HG03095 (cell line): ENCODE data around the gene CPN2.

ENCODE experiments used
- ATAC-seq: cut with Tn5 transposase; IDR thresholded peaks from one replicate; pipeline ENCODE4 v1.9.1; 2021; ENCODE audit warnings: moderate library complexity; ENCODE audit not compliant: unreplicated experiment

Gene CPN2, protein sequence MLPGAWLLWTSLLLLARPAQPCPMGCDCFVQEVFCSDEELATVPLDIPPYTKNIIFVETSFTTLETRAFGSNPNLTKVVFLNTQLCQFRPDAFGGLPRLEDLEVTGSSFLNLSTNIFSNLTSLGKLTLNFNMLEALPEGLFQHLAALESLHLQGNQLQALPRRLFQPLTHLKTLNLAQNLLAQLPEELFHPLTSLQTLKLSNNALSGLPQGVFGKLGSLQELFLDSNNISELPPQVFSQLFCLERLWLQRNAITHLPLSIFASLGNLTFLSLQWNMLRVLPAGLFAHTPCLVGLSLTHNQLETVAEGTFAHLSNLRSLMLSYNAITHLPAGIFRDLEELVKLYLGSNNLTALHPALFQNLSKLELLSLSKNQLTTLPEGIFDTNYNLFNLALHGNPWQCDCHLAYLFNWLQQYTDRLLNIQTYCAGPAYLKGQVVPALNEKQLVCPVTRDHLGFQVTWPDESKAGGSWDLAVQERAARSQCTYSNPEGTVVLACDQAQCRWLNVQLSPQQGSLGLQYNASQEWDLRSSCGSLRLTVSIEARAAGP

DNA sequence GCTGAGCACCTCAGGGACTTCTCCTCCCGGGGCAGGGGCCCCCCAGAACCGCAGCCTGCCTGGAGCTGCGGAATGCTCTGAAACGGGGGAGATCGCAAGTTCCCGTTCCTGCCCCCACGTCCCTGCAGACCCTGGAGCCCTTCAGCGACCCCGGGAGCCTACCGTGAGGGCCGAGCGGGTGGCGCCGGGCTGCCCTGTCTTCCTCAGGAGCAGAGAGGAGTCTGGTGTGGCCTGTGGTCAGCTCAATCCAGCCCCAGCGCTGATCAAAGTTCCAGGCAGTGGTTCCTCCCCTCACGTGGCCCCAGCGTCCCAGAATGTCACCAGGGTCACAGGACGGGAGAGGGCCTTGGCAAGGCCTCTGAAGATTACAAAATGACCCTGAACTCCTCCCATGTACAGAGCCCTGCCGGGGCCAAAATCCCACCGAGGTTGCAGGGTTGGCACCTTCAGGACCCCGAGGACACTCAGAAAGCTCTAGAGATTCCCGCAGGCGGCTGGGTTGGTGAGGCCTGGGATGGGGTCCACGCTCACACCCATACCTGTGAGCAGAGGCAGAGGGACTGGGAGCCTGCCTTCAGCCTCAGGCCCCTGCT, at the start of gene CPN2:
Gene CPN2, minus strand, starts transcription at position 249 of the 593 bp plus-strand sequence. CDS start 8,626 bp downstream, outside the sequence.
- no peak for ATAC-seq

DNA sequence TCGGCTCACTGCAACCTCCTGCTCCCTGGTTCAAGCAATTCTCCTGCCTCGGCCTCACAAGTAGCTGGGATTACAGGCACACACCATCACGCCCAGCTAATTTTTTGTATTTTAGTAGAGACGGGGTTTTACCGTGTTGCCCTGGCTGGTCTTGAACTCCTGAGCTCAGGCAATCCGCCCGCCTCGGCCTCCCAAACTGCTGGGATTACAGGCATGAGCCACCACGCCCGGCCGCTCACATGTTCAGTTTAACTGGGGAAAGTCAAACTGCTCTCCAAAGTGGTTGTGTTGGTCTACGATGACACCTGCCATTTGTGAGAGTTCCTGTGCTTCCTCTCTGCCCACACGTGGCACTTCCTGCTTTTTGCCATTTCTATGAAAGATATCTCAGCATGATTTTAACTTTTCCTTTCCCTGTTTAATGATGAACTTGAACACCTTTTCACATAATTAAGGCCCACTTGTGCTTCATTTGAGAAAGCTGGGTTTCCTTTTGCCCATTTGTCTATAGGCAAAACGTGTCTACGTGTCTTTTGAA, 48.8 kb upstream of the CPN2 start:
- no peak for ATAC-seq

DNA sequence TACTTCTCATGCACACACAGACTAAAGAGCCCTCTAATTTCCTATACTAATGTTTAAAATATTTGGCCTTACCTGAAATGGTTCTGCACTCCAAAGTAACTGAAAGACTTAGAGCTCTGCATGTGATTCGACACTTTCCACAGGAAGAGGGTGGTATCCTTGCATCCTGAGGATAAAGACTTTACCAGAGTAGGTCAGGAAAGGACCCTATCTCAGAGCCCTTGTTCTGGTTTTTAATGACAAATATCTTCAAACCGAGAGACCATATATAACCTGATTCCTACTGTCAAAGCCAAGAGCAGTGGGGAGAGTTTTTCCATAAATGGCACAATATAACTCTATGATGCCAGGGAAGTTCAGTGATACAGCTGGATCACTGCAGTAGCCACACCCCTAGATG, 48.0 kb upstream of the CPN2 start, which contains the start of gene GP5:
Gene GP5, minus strand, starts transcription at position 101 of the 400 bp plus-strand sequence. CDS start 984 bp downstream, outside the sequence.
- no peak for ATAC-seq

DNA sequence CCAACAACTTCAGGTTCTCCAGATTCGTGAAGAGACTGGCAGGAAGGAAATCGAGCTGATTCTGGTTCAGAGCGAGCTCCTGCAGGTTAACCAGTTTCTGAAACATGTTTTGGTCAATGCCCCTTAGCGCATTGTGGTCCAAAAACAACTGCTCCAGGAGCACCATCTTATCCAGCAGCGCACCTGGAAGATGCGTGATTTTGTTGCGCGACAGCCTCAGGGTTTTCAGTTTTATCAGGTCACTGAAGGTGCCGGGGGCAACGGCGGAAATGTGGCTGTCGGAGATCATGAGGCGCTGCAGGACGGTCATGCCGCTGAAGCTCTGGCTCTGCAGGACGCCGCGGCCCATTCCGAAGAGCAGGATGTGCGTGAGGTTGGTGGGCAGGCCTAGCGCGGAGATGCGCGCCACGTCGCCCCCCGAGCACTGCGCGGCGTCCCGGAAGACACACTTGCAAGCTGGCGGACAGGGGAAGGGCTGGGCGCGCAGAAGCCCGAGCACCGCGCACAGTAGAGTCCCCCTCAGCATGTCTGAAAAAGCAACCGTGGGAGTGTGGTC, 46.7 kb upstream of the CPN2 start:
- no peak for ATAC-seq

DNA sequence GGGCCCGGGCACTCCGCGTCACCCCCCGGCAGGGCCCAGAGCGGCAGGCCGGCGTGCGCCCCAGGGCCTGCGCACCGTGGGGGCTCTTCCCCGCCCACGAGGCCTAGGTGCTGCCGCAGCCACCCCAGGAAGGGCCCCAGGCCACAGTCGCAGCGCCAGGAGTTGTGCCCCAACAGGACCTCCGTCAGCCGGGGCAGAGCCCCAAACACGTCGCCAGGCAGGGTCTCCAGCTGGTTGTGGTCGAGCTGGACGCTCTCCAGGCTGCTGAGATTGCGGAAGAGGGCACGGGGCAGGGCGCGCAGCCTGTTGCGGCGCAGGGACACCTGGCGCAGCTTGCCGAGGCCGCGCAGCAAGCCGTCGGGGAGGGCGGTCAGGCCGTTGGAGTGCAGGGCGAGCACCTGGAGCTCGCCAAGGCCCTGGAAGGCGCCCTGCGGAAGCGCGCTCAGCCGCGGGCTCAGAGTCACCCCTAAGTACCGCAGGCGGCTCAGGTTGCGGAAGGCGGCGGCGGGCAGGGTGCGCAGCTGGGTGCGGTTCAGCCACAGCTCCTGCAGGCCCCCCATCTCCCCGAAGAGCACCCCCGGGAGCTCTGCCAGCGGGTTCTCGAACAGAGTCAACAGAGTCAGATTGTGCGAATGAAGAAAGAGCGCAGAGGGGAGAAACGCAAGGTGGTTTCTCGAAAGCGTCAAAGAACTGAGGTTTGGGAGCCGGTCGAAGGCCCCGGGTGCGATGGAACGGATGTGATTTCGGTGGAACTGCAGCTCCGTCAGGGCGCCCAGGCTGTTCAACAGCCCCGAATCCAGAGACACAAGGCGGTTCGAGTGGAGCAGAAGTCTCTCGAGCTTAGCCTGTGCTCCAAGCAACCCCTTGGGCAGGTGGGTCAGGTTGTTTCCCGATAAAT, 46.0 kb upstream of the CPN2 start:
- ATAC-seq, result no peak

DNA sequence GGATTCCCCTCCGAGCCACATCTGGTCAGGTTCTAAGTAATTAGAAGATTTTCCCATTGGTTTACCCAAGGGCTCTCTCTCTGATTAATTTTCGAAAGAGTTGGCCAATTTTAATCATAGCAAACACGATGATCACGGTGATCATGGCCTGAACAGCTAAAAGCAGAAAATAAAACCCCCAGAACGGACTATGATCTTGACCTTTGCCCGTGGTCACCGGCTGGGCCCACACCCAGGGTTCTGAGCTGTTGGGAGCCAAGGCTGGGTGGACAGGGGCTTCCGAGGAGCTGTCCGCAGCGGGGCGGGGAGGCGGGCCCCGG, 45.4 kb upstream of the CPN2 start:
- ATAC-seq, result no peak

DNA sequence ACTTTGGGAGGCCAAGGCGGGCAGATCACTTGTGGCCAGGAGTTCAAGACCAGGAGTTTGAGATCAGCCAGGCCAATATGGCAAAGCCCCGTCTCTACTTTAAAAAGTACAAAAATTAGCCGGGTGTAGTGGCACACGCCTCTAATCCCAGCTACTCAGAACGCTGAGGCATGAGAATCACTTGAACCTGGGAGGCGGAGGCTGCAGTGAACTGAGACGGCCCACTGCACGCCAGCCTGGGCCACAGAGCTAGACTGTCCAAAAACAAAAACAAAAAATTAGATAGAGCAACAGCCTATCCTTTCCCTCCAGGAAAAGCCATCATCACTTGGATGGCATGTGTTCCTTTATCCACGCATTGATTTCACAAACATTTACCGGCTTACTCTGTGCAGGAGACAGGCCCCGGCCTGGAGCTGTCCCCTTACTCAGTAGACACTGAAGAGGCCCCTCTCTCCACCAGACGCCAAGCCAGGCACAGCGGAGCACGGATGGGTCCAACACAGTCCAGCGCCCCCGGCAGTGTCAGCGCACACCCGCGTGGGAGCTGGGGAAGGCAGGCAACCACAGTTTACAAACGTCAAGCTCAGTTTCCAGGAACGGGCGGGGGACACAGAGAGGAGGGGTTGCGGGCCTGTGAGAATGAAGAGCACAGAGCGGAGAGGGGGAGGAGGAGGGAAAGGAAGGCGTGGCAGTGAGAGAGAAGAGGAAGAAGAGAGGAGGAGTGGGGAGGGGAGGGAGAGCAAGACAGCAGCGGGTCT, 44.8 kb upstream of the CPN2 start:
- no peak for ATAC-seq

DNA sequence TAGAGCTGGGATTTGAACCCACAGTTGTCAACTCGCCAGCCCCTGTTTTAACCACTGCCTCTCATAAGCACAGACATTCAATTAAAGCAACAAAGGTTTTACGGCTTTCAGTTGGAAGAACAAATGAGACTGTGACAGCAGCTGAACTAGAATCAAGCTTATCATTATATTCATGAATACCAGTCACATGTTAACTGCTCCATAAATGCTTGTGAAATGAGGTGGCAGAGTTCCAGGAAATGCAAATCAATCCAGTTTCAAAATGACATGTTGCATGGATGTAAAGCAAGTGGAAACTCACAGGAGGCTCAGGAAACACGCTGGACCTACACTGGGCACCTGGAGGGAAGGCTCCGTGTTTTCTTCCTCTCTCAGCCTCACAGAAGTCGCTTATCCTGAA, 44.1 kb upstream of the CPN2 start:
- ATAC-seq, result no peak

DNA sequence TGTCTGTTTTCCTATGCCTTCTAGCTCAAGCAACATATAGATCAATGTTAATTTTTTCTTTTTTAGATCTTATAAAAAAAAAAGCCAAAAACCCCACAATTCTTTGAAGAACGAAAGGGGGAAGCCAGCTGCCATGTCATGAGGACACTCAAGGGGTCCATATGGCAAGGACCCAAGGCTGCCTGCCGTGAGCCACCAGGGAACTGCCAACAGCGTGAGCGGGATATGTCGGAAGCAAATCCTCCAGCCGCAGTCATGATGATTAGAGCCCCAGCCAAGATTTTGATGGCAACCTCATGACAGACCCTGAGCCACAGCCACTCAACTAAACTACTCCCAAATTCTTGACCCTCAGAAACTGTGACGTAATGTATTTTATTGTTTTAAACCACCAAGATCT, 41.4 kb upstream of the CPN2 start:
- no peak for ATAC-seq

DNA sequence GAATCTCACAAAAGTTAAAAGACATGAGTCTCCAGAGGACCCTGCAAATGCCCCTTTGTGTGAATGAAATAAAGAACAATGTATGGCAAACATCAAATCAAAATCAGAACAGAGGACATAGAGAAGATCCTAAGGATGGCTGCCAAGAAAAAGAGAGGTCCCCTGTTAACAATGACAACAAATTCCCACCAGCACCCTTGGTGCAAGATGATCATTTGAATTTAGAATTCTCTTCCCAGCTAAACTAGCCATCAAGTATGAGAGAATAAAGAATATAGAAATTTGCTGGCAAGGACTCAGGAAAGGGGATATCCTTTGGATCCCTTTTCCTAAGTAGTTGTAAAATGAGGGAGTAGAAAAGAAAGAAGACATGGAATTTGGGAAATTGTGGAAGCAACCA, 39.7 kb upstream of the CPN2 start:
- no peak for ATAC-seq

DNA sequence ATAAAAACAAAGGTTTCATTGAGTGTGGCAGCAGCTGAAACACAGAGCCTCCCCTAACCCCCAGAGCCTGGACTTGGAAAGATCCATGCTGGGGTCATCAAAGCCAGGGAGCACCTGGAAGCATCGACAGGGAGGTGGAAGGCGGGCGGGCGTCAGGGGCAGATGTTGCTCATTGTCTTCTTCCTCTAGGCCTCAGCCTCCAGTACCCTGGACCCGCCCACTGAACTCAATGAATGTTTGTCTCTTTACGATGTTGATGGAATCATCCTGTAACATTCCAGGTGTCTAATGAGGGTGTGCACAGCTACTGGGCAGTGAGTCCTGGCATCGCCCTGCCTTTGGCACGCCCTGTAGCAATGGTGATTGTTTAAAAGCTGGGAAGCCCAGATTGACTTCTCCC, 38.1 kb upstream of the CPN2 start:
- no peak for ATAC-seq

DNA sequence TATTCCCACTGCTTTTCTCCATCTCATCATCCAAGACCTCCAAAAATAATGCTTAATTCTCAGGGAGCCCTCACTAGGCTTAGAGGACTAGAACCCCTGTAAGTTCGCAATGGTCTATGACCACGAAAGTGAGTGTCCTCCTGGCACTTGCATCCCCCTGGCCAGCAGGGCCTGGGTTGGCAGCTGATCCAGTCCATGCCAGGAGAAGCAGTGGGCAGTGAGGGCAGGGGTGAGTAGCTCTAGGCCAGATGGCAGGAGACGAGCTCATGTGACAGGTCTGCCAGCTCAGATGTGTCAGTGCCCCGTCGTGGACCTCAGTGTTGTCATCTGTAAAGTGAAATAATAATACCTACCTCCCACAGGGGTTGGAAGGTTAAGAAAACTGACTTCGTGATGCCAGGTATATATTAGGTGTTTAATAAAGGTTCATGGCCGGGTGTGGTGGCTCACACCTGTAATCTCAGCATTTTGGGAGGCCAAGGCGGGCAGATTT, 36.8 kb upstream of the CPN2 start:
- ATAC-seq, result no peak

DNA sequence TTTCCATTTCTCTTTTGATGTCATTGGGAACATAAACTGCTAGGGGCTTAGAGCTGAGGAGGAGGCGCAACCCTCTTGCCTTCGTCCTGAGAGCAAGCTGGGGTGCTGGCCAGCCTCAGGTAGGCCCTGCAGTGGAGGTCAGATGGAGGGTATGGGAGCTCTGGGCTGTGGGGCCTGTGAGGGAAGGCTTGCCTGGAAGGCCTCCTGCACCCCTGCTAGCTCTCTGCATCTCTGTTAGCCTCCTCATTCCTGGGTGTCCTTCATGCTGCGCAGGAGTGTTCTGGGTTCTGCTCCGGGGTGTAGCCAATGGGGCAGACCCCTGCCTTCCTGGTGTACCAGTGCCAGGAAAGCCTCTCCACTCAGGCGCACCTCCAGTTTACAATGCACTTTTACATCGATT, 36.1 kb upstream of the CPN2 start:
- ATAC-seq, result no peak

DNA sequence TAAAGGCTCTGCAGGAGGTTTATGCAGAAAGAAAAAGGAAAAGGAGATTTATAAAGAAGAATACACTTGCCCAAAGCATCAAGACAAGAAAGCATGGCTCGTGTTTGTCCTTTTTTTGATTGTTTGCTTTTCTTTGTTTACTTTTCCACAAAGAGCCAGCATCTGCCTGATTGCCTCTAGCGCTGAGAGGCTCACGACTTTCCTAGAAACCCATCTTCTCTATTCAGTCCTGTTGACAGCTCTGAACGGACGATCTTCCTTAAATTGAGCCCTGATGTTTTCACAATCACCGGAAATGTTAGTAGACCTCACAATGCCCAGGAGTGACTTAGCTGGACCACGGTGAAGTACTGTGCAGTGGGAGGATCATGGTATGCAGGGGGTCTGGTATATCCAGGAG, 35.5 kb upstream of the CPN2 start:
- ATAC-seq, result no peak

DNA sequence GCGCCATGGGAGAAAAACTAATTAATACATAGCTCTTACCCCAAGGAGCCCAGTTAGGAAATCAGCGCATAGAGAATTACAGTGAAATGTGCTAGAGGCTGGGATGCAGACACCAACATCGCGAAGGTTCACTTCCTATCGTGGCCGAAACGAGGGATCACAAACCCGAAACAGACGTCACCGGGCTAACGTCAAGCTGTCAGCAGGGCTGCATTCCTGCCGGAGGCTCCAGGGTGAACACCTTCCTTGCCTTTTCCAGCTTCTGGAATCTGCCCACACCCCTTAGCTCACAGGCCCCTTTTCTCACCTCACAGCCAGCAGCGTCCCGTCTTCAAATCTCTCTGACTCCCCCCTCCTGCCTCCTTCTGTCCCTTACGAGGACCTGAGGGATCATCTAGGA, 34.9 kb upstream of the CPN2 start:
- no peak for ATAC-seq

DNA sequence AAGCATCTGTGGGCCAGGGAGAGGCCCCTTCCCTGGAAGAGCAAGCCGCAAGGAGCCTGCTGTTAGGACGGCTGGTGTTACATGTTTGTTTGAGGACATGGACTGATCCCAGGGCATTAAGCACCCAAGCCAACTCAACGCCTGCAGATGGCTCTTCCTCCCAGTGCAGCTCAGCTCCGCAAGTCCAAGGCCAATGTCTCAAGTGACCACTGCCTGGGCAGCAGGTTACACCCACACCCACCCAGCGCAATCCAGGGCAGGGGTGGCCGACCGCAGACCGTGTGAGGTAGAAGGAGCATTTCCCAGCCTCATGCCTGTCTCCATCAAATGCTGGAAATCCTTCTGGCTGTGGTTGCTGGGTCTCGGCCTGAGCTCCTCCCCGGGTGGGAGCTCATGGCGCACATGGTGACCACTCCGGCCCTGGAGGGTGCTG, 33.5 kb upstream of the CPN2 start:
- ATAC-seq, result no peak

DNA sequence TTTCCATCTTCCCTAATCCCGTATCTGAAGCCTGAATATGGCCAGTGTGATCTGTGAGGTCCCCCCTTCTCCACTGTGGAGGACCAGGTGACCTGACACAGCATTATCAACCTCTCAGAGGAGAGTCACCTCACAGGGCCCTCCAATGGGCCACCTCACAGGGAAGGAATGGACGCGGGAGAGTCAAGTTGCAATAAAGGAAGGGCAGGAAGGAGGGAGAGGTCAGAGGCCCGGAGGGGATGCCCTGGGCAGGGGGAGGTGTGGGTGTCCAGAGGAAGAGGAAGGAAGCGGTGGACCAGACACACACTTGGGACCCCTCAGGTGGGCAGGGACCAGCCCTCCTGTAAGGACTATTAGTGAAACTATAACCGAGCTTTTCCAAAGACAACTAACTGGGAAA, 33.0 kb upstream of the CPN2 start:
- no peak for ATAC-seq

DNA sequence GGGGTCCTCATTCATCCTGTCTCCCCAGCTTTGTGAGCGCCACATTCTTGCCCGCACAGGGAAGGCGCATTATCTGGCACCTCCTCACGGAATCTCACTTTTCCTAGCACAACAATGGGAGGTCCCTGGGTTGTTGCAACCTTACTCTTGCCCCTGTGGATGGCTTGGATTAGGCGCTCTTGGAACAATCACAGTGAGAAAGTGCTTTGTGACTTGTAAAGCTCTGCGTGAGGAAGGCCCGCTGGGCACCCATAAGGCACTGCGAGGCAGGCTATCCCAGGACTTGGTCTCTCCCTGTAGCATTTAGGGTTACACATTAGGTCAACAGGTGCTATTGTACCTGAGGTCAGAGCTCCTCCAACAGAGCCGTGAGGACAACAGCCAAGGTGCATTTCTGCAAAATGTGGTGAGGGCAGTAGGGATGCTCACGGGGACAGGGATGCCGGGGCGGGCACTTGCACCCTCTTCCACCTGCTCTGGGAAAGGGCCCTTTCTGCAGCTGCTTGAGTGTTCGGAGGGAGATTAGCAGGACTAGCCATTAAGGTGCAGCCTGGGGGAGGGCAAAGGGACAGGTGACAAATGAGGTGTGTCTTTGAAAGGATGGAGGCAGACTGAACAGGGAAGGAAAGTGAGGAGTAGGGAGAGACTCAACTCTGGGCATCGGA, 32.3 kb upstream of the CPN2 start:
- ATAC-seq, result no peak

DNA sequence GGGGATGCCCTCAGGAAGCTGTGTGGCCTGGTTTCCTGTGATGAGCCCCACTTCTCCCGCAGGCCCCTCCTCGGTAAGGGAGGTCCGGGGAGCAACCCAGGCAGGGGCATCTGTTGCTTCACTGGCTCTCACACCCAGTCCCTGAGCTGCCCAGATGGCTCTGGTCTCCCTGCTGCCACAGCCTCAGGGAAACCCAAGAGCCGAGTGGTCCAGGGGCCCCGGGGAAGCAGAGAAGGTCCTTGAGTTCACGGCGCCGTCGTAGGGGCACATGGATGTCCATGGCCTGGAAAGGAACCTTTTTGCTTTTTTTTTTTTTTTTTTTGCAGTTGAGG, 31.7 kb upstream of the CPN2 start:
- no peak for ATAC-seq
